HepG2 (cell line): ENCODE measurements around the gene SOWAHD. TPM values are rescaled to one million over a fixed set of nuclear protein-coding genes. Genes with fewer than 3 reads are reported as not detected.

Experiments
- ATAC-seq: fragments of 200-7000 bp; cut with Tn5 transposase; 3 replicates; pipeline ENCODE4 v1.9.1; 2020; ENCODE audit warnings: mild to moderate bottlenecking, moderate library complexity
- BruUV-seq: library from RNA; stranded (reverse); fragments of 400-500 nt; replicated peaks from 2 replicates; lab custom pipeline; 2021; lab: Mats Ljungman, UMichigan
- CTCF ChIA-PET: fragments of 300-600 bp; formaldehyde crosslinking; extraction: SDS; loops from one replicate; lab custom pipeline; 2021; ENCODE audit warnings: low total read pairs, inconsistent platforms, low intra/inter-chr PET ratio; lab: Yijun Ruan, JAX
- POLR2A ChIA-PET: fragments of 350-600 bp; sonication (Branson Sonifier 250); formaldehyde crosslinking; loops from one replicate; lab custom pipeline; 2020; ENCODE audit warnings: antibody characterized with exemption, inconsistent platforms; lab: Yijun Ruan, JAX
- DNase-seq: peaks from one replicate; pipeline ENCODE4 v3.0.0-alpha.2; 2015; ENCODE audit warnings: low spot score
- FAIRE-seq: peaks from 3 replicates; lab custom pipeline; 2011; peaks lifted over from hg19 to GRCh38; lab: Jason Lieb, UNC
- H2AFZ ChIP-seq: one replicate; pipeline ENCODE4 v1.6.1; 2011; ENCODE audit warnings: low read length, inconsistent platforms
- H3K27ac ChIP-seq: fragments of 300-600 bp; 3 replicates; pipeline ENCODE4 v1.8.0; 2011; ENCODE audit warnings: mixed run types, mild to moderate bottlenecking, mixed read lengths, low read length, inconsistent platforms; ENCODE audit not compliant: insufficient read depth; ENCODE audit errors: extremely low read length
- H3K27me3 ChIP-seq, 2 experiments: fragments of 200-600 bp in 1 of 2; 2 replicates in 1 of 2; 3 replicates in 1 of 2; pipeline versions ENCODE4 v1.6.0 to v1.8.0; 2011; ENCODE audit warnings: low read length in 2 of 2, mild to moderate bottlenecking in 2 of 2, moderate library complexity in 2 of 2, inconsistent platforms in 1 of 2; ENCODE audit not compliant: insufficient read depth in 2 of 2, control insufficient read depth in 1 of 2
- H3K36me3 ChIP-seq, 2 experiments: fragments of 200-600 bp in 1 of 2; replicated peaks in 1 of 2; 2 replicates in 1 of 2; 3 replicates in 1 of 2; pipeline versions ENCODE4 v1.5.1 to v1.8.0; 2011; ENCODE audit warnings: low read length in 2 of 2, inconsistent platforms in 1 of 2; ENCODE audit not compliant: insufficient read depth in 2 of 2, control insufficient read depth in 1 of 2
- H3K4me1 ChIP-seq: 2 replicates; pipeline ENCODE4 v1.5.1; 2012; ENCODE audit warnings: low read length, inconsistent platforms; ENCODE audit not compliant: insufficient read depth
- H3K4me2 ChIP-seq: 2 replicates; pipeline ENCODE4 v1.6.0; 2011; ENCODE audit warnings: low read depth, low read length, inconsistent platforms
- H3K4me3 ChIP-seq, 3 experiments: fragments of 200-600 bp in 1 of 3; sonication (generic), shearing (Covaris generic) in 1 of 3; replicated peaks in 1 of 3; 2 replicates each; pipeline ENCODE4 v1.5.1; 2011 to 2016; ENCODE audit warnings: low read length in 3 of 3, inconsistent platforms in 2 of 3, low read depth in 2 of 3, mild to moderate bottlenecking in 2 of 3, control low read depth in 1 of 3, mixed read lengths in 1 of 3; ENCODE audit not compliant: insufficient read depth in 1 of 3
- H3K79me2 ChIP-seq: one replicate; pipeline ENCODE4 v1.6.1; 2011; ENCODE audit warnings: low read length, inconsistent platforms; ENCODE audit not compliant: insufficient read depth
- H3K9ac ChIP-seq: 2 replicates; pipeline ENCODE4 v1.6.0; 2011; ENCODE audit warnings: mild to moderate bottlenecking, low read depth, low read length, inconsistent platforms; ENCODE audit not compliant: insufficient read depth
- H3K9me3 ChIP-seq: 2 replicates; pipeline ENCODE4 v1.5.1; 2012; ENCODE audit warnings: mild to moderate bottlenecking, low read length
- H4K20me1 ChIP-seq: 2 replicates; pipeline ENCODE4 v1.6.0; 2011; ENCODE audit warnings: inconsistent platforms, mild to moderate bottlenecking, low read length, moderate library complexity; ENCODE audit not compliant: insufficient read depth
- AKNA ChIP-seq: sonication (generic); formaldehyde crosslinking; IDR thresholded peaks from 2 replicates; pipeline ENCODE4 v1.4.0; 2020; ENCODE audit warnings: missing genetic modification reagents, borderline replicate concordance
- ATF4 ChIP-seq, 2 experiments: fragments of 450-650 bp in 1 of 2; sonication (generic) in 1 of 2; formaldehyde crosslinking; IDR thresholded peaks; 2 replicates each; pipeline versions ENCODE4 v1.5.0 to v1.8.0; 2020 to 2022; ENCODE audit warnings: mild to moderate bottlenecking in 1 of 2, missing genetic modification reagents in 1 of 2
- FOXP4 ChIP-seq: sonication (generic); formaldehyde crosslinking; IDR thresholded peaks from 2 replicates; pipeline ENCODE4 v1.4.0; 2020; ENCODE audit warnings: missing genetic modification reagents
- PAWR ChIP-seq: sonication (generic); formaldehyde crosslinking; IDR thresholded peaks from 2 replicates; pipeline ENCODE4 v1.4.0; 2020; ENCODE audit warnings: missing genetic modification reagents, mild to moderate bottlenecking, borderline replicate concordance
- RARA ChIP-seq: IDR thresholded peaks from 2 replicates; pipeline ENCODE4 v1.6.1; 2016; ENCODE audit warnings: missing genetic modification reagents, missing compliant biosample characterization
- RNF2 ChIP-seq: fragments of 450-650 bp; conservative IDR thresholded peaks from 2 replicates; pipeline ENCODE4 v1.6.1; 2016; ENCODE audit warnings: low read depth
- SIN3A ChIP-seq: IDR thresholded peaks from 2 replicates; pipeline ENCODE4 v1.6.1; 2011; ENCODE audit warnings: low read depth, mild to moderate bottlenecking, control low read depth, low read length, borderline replicate concordance
- ZNF597 ChIP-seq: sonication (generic); formaldehyde crosslinking; IDR thresholded peaks from 2 replicates; pipeline ENCODE4 v1.5.0; 2020; ENCODE audit warnings: missing genetic modification reagents
- ZNF768 ChIP-seq: sonication (generic); formaldehyde crosslinking; IDR thresholded peaks from 2 replicates; pipeline ENCODE4 v1.4.0; 2020; ENCODE audit warnings: missing genetic modification reagents
- ZNF780A ChIP-seq: sonication (generic); formaldehyde crosslinking; IDR thresholded peaks from 2 replicates; pipeline ENCODE4 v1.8.0; 2022; ENCODE audit warnings: mild to moderate bottlenecking, missing genetic modification reagents, moderate library complexity
- ZNF879 ChIP-seq: sonication (generic); formaldehyde crosslinking; IDR thresholded peaks from 2 replicates; pipeline ENCODE4 v1.8.1; 2023; ENCODE audit warnings: missing genetic modification reagents
- ZUFSP ChIP-seq: sonication (generic); formaldehyde crosslinking; IDR thresholded peaks from 2 replicates; pipeline ENCODE4 v1.9.0; 2021; ENCODE audit warnings: missing genetic modification reagents, mild to moderate bottlenecking, borderline replicate concordance
- ZZZ3 ChIP-seq: sonication (generic); formaldehyde crosslinking; IDR thresholded peaks from 2 replicates; pipeline ENCODE4 v1.4.0; 2020; ENCODE audit warnings: missing genetic modification reagents, mild to moderate bottlenecking, borderline replicate concordance
- WGBS: methylation state at CpG from one replicate; pipeline ENCODE4 v1.1.6; 2017; ENCODE audit warnings: low lambda C conversion rate; 5-methylcytosine and 5-hydroxymethylcytosine counted together
- in situ Hi-C: cut with HindIII; loops from 2 replicates; pipeline ENCODE4 v1.10.0; 2017; ENCODE audit warnings: low pct_unique_long_range_greater_than_20kb; ENCODE audit not compliant: extremely low pct_ligation_motif_present
- intact Hi-C: fragments of 100-400 bp; cut with micrococcal nuclease; formaldehyde crosslinking; loops from one replicate; pipeline ENCODE4 v1.10.0; 2022; ENCODE audit not compliant: unreplicated experiment
- polyA plus RNA-seq, 8 experiments: library from polyadenylated mRNA; depleted of rRNA in 3 of 8; stranded (reverse) in 7 of 8; unstranded in 1 of 8; fragments of >200 nt; fragmentation: Illumina TruSeq in 4 of 8; extraction: Trizol in 4 of 8; gene quantifications; 2 replicates each; pipeline versions ENCODE4 v1.2.1 to v1.2.3, GENCODE V29; 2011 to 2016; ENCODE audit warnings: low read depth in 4 of 8, missing spikeins in 1 of 8, mixed read lengths in 1 of 8; ENCODE audit not compliant: insufficient read depth in 1 of 8
- total RNA-seq, 5 experiments: library from RNA; depleted of rRNA; stranded (reverse); fragments of >200 nt; fragmentation: Illumina TruSeq; extraction: Trizol; gene quantifications; 2 replicates each; pipeline ENCODE4 v1.2.3, GENCODE V29; 2016; ENCODE audit warnings: low read depth in 1 of 5

Gene SOWAHD
- total and polyA plus RNA-seq, 2 of the 13 experiments (the other 11 are each of a cell fraction or from before 2014, with no cell fraction given): 1.0 to 1.3 TPM

GRCh38 chrX:119783026-119783425 is 24.6 kb downstream of the SOWAHD start:
- Histone ChIP-seq H3K27ac (no peak overlapping the region), H3K4me1 (peaks cover 13% of the 10 kb centered on the region), H3K27me3 (no peaks in the 10 kb centered on the region), H3K4me3 (no peak overlapping the region), H2AFZ (no peak overlapping the region), H4K20me1 (peaks cover 21% of the 10 kb centered on the region), H3K79me2 (peaks cover 13% of the 10 kb centered on the region), H3K4me2 (no peak overlapping the region), H3K36me3 (peaks cover 0 to 17% of the 10 kb centered on the region in 2 experiments; a peak in 1 of 5 replicates), H3K9me3 (no peaks in the 10 kb centered on the region), H3K9ac (no peak overlapping the region)
- no peak for DNase-seq
- intact Hi-C loops: no loop called here
- no peak for FAIRE-seq
- BruUV-seq: no TSS peak
- TF ChIP-seq PAWR (CRISPR knock-in tag): no peak
- no peak for TF ChIP-seq ZZZ3 (CRISPR knock-in tag)
- no peak for TF ChIP-seq ZNF879 (CRISPR knock-in tag)
- no peak for TF ChIP-seq AKNA (CRISPR knock-in tag)
- TF ChIP-seq RARA (CRISPR knock-in tag): no peak
- TF ChIP-seq ZNF780A (CRISPR knock-in tag): no peak
- TF ChIP-seq RNF2: no peak
- TF ChIP-seq ZNF597 (CRISPR knock-in tag): no peak
- no peak for TF ChIP-seq ZUFSP (CRISPR knock-in tag)
- no peak for TF ChIP-seq ZNF768
- no peak for TF ChIP-seq FOXP4 (CRISPR knock-in tag)
- no peak for TF ChIP-seq SIN3A
- TF ChIP-seq ATF4 (CRISPR knock-in tag; IDR thresholded peaks at IDR 0.05): no peak
- in situ Hi-C loops: no loop called here
- ChIA-PET POLR2A (no interaction called here), CTCF (no interaction called here)
- WGBS: 88% methylated on average over 5 of the region's 5 CpGs
- no peak for ATAC-seq
